MG63 (cell line): ENCODE results near the gene LCORL. TPM values are rescaled to one million over a fixed set of nuclear protein-coding genes. Genes with fewer than 3 reads are reported as not detected.
"Not testable (repeated sequence)": the region's sequence is repeated elsewhere in the genome, so short reads cannot be mapped to it uniquely, and the experiment has no call there.

Experiments used
- DNase-seq: peaks from one replicate; pipeline ENCODE4 v3.0.0-alpha.2; 2020
- H3K27me3 ChIP-seq: fragments of 250-450 bp; sonication (Bioruptor Pico); 2 replicates; pipeline ENCODE4 v1.5.1; 2020; ENCODE audit warnings: mild to moderate bottlenecking, moderate library complexity
- H3K36me3 ChIP-seq: fragments of 250-450 bp; sonication (Bioruptor Pico); 2 replicates; pipeline ENCODE4 v1.5.1; 2020; ENCODE audit warnings: mild to moderate bottlenecking, moderate library complexity
- H3K4me3 ChIP-seq: fragments of 250-450 bp; sonication (Bioruptor Pico); 2 replicates; pipeline ENCODE4 v1.5.1; 2020; ENCODE audit warnings: mild to moderate bottlenecking, moderate library complexity
- H3K9me3 ChIP-seq: fragments of 250-450 bp; sonication (Bioruptor Pico); 2 replicates; pipeline ENCODE4 v1.5.1; 2020; ENCODE audit warnings: mild to moderate bottlenecking, moderate library complexity
- total RNA-seq: library from RNA; depleted of rRNA; stranded (reverse); fragments of >200 nt; shearing (Covaris generic); gene quantifications from 2 replicates; pipeline ENCODE4 v1.2.3, GENCODE V29; 2014; ENCODE audit warnings: low replicate concordance

The LCORL gene
- total RNA-seq, 1 experiment from 2014 or later, result 5.2 TPM

GRCh38 chr4:17898553-17899055 lies 123.0 kb downstream of the LCORL start:
- H3K9me3 ChIP-seq, result no peaks in the 10 kb centered on the region
- no peak for DNase-seq

GRCh38 chr4:17895481-17895880 lies 126.1 kb downstream of the LCORL start:
- H3K4me3 ChIP-seq, result no peak overlapping the region
- no peaks in the 10 kb centered on the region for H3K27me3 ChIP-seq
- no peak for DNase-seq
- H3K36me3 ChIP-seq, result no peaks in the 10 kb centered on the region
- H3K9me3 ChIP-seq, result no peaks in the 10 kb centered on the region

More at GRCh38 chr4:17898553-17899055, 123.0 kb downstream of the LCORL start:
- Histone ChIP-seq H3K36me3 (no peaks in the 10 kb centered on the region), H3K27me3 (no peaks in the 10 kb centered on the region), H3K4me3 (no peak overlapping the region)

GRCh38 chr4:17894421-17894820 lies 127.1 kb downstream of the LCORL start:
- Histone ChIP-seq H3K4me3 (no peak overlapping the region), H3K27me3 (no peaks in the 10 kb centered on the region), H3K9me3 (no peaks in the 10 kb centered on the region), H3K36me3 (no peaks in the 10 kb centered on the region)
- DNase-seq, result no peak

- no peak for DNase-seq
- Histone ChIP-seq H3K27me3 (no peaks in the 10 kb centered on the region), H3K9me3 (no peaks in the 10 kb centered on the region), H3K4me3 (no peak overlapping the region), H3K36me3 (no peaks in the 10 kb centered on the region)
Observed at GRCh38 chr4:17889692-17890091, 131.9 kb downstream of the LCORL start.

GRCh38 chr4:17884511-17884910 lies 137.0 kb downstream of the LCORL start:
- no peaks in the 10 kb centered on the region for H3K9me3 ChIP-seq
- no peaks in the 10 kb centered on the region for H3K27me3 ChIP-seq
- no peak overlapping the region for H3K4me3 ChIP-seq
- H3K36me3 ChIP-seq, result no peaks in the 10 kb centered on the region
- DNase-seq, result no peak

- DNase-seq, result no peak
- H3K4me3 ChIP-seq, result no peak overlapping the region
- no peaks in the 10 kb centered on the region for H3K27me3 ChIP-seq
- no peaks in the 10 kb centered on the region for H3K36me3 ChIP-seq
- no peaks in the 10 kb centered on the region for H3K9me3 ChIP-seq
Observed at GRCh38 chr4:17884063-17884462, 137.5 kb downstream of the LCORL start.

- Histone ChIP-seq H3K4me3 (no peak overlapping the region), H3K27me3 (no peaks in the 10 kb centered on the region)
Observed at GRCh38 chr4:17877661-17878060, 143.9 kb downstream of the LCORL start.

GRCh38 chr4:17876943-17877342 lies 144.6 kb downstream of the LCORL start:
- Histone ChIP-seq H3K27me3 (no peaks in the 10 kb centered on the region), H3K9me3 (no peaks in the 10 kb centered on the region), H3K4me3 (no peak overlapping the region), H3K36me3 (no peaks in the 10 kb centered on the region)
- no peak for DNase-seq

More at GRCh38 chr4:17877661-17878060, 143.9 kb downstream of the LCORL start:
- Histone ChIP-seq H3K9me3 (no peaks in the 10 kb centered on the region), H3K36me3 (no peaks in the 10 kb centered on the region)
- DNase-seq, result no peak

GRCh38 chr4:17875402-17876070 lies 146.0 kb downstream of the LCORL start:
- no peak for DNase-seq
- Histone ChIP-seq H3K27me3 (no peaks in the 10 kb centered on the region), H3K4me3 (no peak overlapping the region), H3K36me3 (no peaks in the 10 kb centered on the region), H3K9me3 (no peaks in the 10 kb centered on the region)

- Histone ChIP-seq H3K9me3 (no peaks in the 10 kb centered on the region), H3K36me3 (no peaks in the 10 kb centered on the region), H3K4me3 (no peak overlapping the region), H3K27me3 (no peaks in the 10 kb centered on the region)
- DNase-seq, result no peak
Observed at GRCh38 chr4:17869327-17869726, 152.2 kb downstream of the LCORL start.

- Histone ChIP-seq H3K27me3 (no peaks in the 10 kb centered on the region), H3K9me3 (no peaks in the 10 kb centered on the region), H3K4me3 (no peak overlapping the region), H3K36me3 (no peaks in the 10 kb centered on the region)
- no peak for DNase-seq
Observed at GRCh38 chr4:17867276-17867675, 154.3 kb downstream of the LCORL start.

- Histone ChIP-seq H3K36me3 (no peaks in the 10 kb centered on the region), H3K27me3 (no peaks in the 10 kb centered on the region), H3K4me3 (no peak overlapping the region), H3K9me3 (peaks cover 2% of the 10 kb centered on the region; the same call in 1 of the 2 replicates)
- no peak for DNase-seq
Observed at GRCh38 chr4:17866810-17867209, 154.7 kb downstream of the LCORL start.

GRCh38 chr4:17865866-17866363 lies 155.6 kb downstream of the LCORL start:
- H3K4me3 ChIP-seq, result no peak overlapping the region
- H3K36me3 ChIP-seq, result no peaks in the 10 kb centered on the region
- peaks cover 2% of the 10 kb centered on the region; the same call in 1 of the 2 replicates for H3K9me3 ChIP-seq
- H3K27me3 ChIP-seq, result no peaks in the 10 kb centered on the region
- DNase-seq, result no peak

GRCh38 chr4:17861906-17862305 lies 159.6 kb downstream of the LCORL start:
- H3K9me3 ChIP-seq, H3K27me3 ChIP-seq, H3K4me3 ChIP-seq, H3K36me3 ChIP-seq, DNase-seq: not testable (repeated sequence)

GRCh38 chr4:17859793-17860406 lies 161.7 kb downstream of the LCORL start:
- no peak for DNase-seq
- H3K9me3 ChIP-seq, result peaks cover 2% of the 10 kb centered on the region; the same call in 1 of the 2 replicates
- no peak overlapping the region for H3K4me3 ChIP-seq
- no peaks in the 10 kb centered on the region for H3K36me3 ChIP-seq
- H3K27me3 ChIP-seq, result no peaks in the 10 kb centered on the region

- Histone ChIP-seq H3K27me3 (no peaks in the 10 kb centered on the region), H3K36me3 (no peaks in the 10 kb centered on the region), H3K9me3 (no peaks in the 10 kb centered on the region), H3K4me3 (no peak overlapping the region)
- DNase-seq, result no peak
Observed at GRCh38 chr4:17854036-17854435, 167.5 kb downstream of the LCORL start.

GRCh38 chr4:17851959-17852358 lies 169.6 kb downstream of the LCORL start:
- DNase-seq, result no peak
- Histone ChIP-seq H3K4me3 (no peak overlapping the region), H3K27me3 (no peaks in the 10 kb centered on the region), H3K36me3 (no peaks in the 10 kb centered on the region; the same call in 1 of the 2 replicates), H3K9me3 (no peaks in the 10 kb centered on the region)

GRCh38 chr4:17850295-17850694 lies 171.3 kb downstream of the LCORL start:
- H3K9me3 ChIP-seq, H3K27me3 ChIP-seq, H3K4me3 ChIP-seq, DNase-seq: not testable (repeated sequence)
- H3K36me3 ChIP-seq, result peaks cover 12% of the 10 kb centered on the region
